Lower leg skin (tissue), 3 donors: ENCODE results near the gene UBE4B.

Experiments
- POLR2A ChIP-seq, 2 donors: fragments of 450-650 bp; IDR thresholded peaks; one replicate each; pipeline ENCODE4 v1.6.1; 2016 to 2017; ENCODE audit warnings: antibody characterized with exemption in 2 of 2, mild to moderate bottlenecking in 1 of 2, moderate library complexity in 1 of 2
- TF ChIP-seq, protein P1 (sequence below), 3 donors: fragments of 450-650 bp; IDR thresholded peaks; one replicate each; pipeline ENCODE4 v1.5.1; 2016; ENCODE audit warnings: antibody characterized with exemption in 3 of 3, mild to moderate bottlenecking in 3 of 3, moderate library complexity in 2 of 3

DNA sequence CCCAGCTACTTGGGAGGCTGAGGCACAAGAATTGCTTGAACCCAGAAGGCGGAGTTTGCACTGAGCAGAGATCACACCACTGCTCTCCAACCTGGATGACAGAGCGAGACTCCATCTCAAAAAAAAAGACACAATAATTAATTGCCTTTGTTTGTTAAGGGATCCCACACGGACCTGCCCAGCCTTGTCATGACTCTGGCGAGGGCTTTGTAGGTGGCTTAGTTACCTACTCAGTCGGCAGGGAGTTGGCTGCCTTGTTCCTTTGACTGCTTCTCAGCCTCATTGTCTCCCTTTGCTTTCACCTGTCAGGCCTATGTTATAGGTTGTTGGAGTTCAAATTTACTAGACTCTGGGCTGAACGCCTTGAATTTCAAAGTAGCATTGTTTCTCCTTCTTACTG is 82.0 kb downstream of the UBE4B start:
- TF ChIP-seq, protein P1, sequence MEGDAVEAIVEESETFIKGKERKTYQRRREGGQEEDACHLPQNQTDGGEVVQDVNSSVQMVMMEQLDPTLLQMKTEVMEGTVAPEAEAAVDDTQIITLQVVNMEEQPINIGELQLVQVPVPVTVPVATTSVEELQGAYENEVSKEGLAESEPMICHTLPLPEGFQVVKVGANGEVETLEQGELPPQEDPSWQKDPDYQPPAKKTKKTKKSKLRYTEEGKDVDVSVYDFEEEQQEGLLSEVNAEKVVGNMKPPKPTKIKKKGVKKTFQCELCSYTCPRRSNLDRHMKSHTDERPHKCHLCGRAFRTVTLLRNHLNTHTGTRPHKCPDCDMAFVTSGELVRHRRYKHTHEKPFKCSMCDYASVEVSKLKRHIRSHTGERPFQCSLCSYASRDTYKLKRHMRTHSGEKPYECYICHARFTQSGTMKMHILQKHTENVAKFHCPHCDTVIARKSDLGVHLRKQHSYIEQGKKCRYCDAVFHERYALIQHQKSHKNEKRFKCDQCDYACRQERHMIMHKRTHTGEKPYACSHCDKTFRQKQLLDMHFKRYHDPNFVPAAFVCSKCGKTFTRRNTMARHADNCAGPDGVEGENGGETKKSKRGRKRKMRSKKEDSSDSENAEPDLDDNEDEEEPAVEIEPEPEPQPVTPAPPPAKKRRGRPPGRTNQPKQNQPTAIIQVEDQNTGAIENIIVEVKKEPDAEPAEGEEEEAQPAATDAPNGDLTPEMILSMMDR (IDR thresholded peaks at IDR 0.05): no peak
- no peak for TF ChIP-seq POLR2A (IDR thresholded peaks at IDR 0.05)
